IPS-15b (cell line): ENCODE data around the gene ACP3.
"Not testable (repeated sequence)": the region's sequence is repeated elsewhere in the genome, so short reads cannot be mapped to it uniquely, and the experiment has no call there.

Source experiments
- H3K27me3 ChIP-seq: one replicate; pipeline ENCODE4 v1.6.1; 2013; ENCODE audit warnings: low read length; ENCODE audit not compliant: control insufficient read depth, insufficient read depth
- H3K36me3 ChIP-seq: one replicate; pipeline ENCODE4 v1.6.1; 2013; ENCODE audit warnings: low read length; ENCODE audit not compliant: control insufficient read depth, insufficient read depth
- H3K4me1 ChIP-seq: one replicate; pipeline ENCODE4 v1.6.1; 2013; ENCODE audit warnings: mild to moderate bottlenecking, low read length; ENCODE audit not compliant: control insufficient read depth, insufficient read depth
- H3K4me3 ChIP-seq: one replicate; pipeline ENCODE4 v1.5.1; 2013; ENCODE audit warnings: low read depth, low read length
- H3K9ac ChIP-seq: one replicate; pipeline ENCODE4 v1.6.1; 2013; ENCODE audit warnings: low read depth, mild to moderate bottlenecking, low read length
- H3K9me3 ChIP-seq: one replicate; pipeline ENCODE4 v1.6.1; 2013; ENCODE audit warnings: mild to moderate bottlenecking, low read length; ENCODE audit not compliant: control insufficient read depth, insufficient read depth

The ACP3 gene

DNA sequence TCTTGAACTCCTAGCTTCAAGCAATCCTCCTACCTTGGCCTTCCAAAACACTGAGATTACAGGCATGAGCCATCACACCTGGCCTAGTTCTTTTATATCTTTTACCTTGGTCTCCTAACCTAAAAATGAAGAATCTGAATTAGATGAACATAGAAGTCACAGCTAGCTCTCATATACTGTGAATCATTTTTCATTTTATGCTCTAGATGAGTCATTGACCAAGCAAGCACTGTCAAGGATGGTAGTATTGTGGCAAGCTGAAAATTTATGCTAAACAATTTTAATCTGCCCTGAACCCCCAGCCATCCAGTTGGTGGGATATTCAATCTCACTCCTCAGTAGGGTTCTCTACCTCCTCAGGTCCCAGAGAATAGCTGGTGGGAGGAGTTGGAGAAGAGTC, 51.8 kb downstream of the ACP3 start:
- H3K36me3 ChIP-seq: no peaks in the 10 kb centered on the region
- H3K4me3 ChIP-seq: no peak overlapping the region
- H3K9me3 ChIP-seq: no peaks in the 10 kb centered on the region
- H3K9ac ChIP-seq: no peak overlapping the region
- no peaks in the 10 kb centered on the region for H3K4me1 ChIP-seq
- H3K27me3 ChIP-seq: no peaks in the 10 kb centered on the region

- Histone ChIP-seq H3K4me3 (peak overlapping the region; percentile 65), H3K9ac (peak overlapping the region; percentile 54)
- H3K4me1 ChIP-seq, H3K9me3 ChIP-seq, H3K36me3 ChIP-seq, H3K27me3 ChIP-seq: not testable (repeated sequence)
Observed at GRCh38 chr3:132376945-132377354, 59.7 kb downstream of the ACP3 start.

DNA sequence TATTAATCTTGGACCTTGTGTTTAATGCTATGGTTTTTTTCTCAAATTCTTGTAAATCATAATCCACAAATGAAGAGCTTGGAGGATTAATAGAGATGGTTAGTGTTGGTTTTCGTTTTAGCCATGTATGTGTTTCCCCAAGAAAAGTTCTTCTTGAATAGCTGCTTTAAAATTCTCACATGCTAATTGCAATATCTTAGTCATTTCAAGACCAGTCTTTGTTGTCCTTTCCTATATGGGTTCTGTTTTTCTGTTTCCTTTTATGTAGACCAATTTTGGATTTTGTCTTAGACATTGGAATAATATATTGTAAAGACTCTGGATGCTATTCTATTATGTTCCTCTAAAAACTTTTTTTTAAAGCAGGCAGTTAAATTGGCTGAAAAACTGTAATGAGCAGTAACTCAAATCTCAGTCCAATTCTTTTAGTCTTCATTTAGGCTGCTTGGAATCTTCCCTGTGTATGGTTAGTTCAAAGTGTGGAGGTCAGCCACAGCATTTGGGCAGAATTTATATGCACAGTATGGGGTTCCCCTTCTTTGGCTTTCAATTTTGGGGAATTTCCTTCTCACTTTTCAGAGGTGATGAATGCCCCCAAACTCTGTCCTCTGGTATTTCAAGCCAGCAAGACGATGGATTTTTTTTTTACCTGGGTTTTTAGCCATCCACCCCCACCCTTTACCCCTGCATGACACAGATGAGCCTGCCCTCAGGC, 61.0 kb downstream of the ACP3 start:
- H3K4me1 ChIP-seq: peaks cover 17% of the 10 kb centered on the region
- no peaks in the 10 kb centered on the region for H3K27me3 ChIP-seq
- H3K9me3 ChIP-seq: no peaks in the 10 kb centered on the region
- no peaks in the 10 kb centered on the region for H3K36me3 ChIP-seq
- H3K4me3 ChIP-seq: no peak overlapping the region
- H3K9ac ChIP-seq: no peak overlapping the region

- no peaks in the 10 kb centered on the region for H3K27me3 ChIP-seq
Observed at GRCh38 chr3:132378846-132379245, 61.6 kb downstream of the ACP3 start.

DNA sequence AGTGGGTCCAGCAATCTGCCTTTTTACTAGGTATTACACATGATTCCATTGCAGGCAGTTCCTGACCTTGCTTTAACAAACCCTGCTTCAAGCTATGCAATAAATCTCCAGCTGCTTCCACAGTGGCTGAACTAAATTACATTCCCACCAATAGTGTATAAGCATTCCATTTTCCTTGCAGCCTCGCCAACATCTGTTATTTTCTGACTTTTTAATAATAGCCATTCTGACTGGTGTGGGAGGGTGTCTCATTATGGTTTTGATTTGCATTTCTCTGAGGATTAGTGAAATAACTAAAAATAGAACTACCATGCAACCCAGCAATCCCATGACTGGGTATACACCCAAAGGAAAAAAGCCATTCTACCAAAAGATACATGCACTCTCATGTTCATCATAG, 63.7 kb downstream of the ACP3 start:
- H3K9ac ChIP-seq: no peak overlapping the region
- H3K27me3 ChIP-seq: no peaks in the 10 kb centered on the region
- H3K9me3 ChIP-seq: peaks cover 3% of the 10 kb centered on the region
- H3K4me1 ChIP-seq: peaks cover 18% of the 10 kb centered on the region
- no peak overlapping the region for H3K4me3 ChIP-seq
- H3K36me3 ChIP-seq: no peaks in the 10 kb centered on the region

More at GRCh38 chr3:132378846-132379245, 61.6 kb downstream of the ACP3 start:
- H3K36me3 ChIP-seq: no peaks in the 10 kb centered on the region
- H3K4me3 ChIP-seq: no peak overlapping the region
- H3K4me1 ChIP-seq: peaks cover 18% of the 10 kb centered on the region
- H3K9ac ChIP-seq: no peak overlapping the region
- peaks cover 3% of the 10 kb centered on the region for H3K9me3 ChIP-seq

DNA sequence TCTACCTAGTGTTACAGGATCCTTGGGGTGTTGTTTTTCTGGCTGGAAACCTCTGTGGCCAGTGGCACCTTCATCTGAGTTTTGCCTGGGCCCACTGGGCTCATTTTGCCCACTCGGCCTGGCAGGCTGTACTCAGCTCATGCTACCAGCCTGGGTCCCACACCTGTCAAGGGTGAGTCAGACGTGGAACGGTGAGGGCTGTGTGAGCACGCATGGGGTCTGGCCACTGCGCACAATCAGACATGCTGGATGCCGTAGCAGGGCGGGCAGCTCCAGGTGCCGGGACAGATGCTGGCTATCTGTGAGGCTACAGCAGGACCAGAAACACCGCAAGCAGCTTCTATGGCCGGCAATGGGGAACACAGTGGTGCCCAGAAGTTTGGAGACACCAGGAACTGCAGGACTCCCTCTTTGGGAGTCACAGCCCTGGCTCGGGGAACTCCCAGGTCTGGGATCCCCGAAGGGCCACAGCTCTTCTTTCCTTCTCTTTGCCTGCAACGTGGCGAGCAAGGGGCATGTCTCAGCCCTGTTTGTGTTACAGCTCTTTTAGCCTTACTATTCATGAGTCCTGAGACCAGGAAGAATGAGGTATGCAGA, 64.2 kb downstream of the ACP3 start:
- Histone ChIP-seq H3K9ac (no peak overlapping the region), H3K4me1 (peaks cover 18% of the 10 kb centered on the region), H3K4me3 (peak overlapping the region; percentile 5), H3K27me3 (no peaks in the 10 kb centered on the region), H3K9me3 (peaks cover 3% of the 10 kb centered on the region), H3K36me3 (no peaks in the 10 kb centered on the region)

- Histone ChIP-seq H3K9me3 (peaks cover 3% of the 10 kb centered on the region), H3K36me3 (no peaks in the 10 kb centered on the region), H3K4me1 (peaks cover 18% of the 10 kb centered on the region), H3K4me3 (peak overlapping the region; percentile 43), H3K27me3 (no peaks in the 10 kb centered on the region), H3K9ac (no peak overlapping the region)
Observed at GRCh38 chr3:132382267-132382666, 65.1 kb downstream of the ACP3 start.

DNA sequence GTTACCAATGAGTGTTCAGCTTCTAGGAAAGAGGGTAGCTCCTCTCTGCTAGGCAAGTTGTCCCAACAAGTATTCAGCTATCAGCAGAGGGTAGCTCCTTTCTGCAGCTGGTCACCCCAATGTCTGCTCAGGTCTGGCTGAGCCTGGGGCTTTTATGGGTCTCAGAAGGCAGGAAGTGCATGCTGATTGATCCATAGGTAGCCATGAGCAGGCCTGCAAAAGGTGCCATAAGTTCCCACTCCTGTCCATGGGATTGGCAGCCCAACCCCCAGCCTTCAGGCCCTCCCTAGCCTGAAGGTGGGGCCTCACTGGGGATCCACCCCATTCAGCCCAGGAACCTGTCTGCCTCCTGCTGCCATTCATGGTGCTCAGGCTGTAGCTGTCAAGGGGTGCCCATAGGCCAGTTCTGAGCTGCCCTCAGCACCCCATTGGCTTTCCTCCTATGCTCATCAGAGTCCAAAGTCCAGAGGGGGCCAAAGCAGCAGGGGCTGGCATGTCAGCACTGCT, 65.5 kb downstream of the ACP3 start:
- no peaks in the 10 kb centered on the region for H3K27me3 ChIP-seq
- peak overlapping the region; percentile 43 for H3K4me3 ChIP-seq
- H3K9ac ChIP-seq: no peak overlapping the region
- H3K9me3 ChIP-seq: peaks cover 3% of the 10 kb centered on the region
- peaks cover 18% of the 10 kb centered on the region for H3K4me1 ChIP-seq
- no peaks in the 10 kb centered on the region for H3K36me3 ChIP-seq

DNA sequence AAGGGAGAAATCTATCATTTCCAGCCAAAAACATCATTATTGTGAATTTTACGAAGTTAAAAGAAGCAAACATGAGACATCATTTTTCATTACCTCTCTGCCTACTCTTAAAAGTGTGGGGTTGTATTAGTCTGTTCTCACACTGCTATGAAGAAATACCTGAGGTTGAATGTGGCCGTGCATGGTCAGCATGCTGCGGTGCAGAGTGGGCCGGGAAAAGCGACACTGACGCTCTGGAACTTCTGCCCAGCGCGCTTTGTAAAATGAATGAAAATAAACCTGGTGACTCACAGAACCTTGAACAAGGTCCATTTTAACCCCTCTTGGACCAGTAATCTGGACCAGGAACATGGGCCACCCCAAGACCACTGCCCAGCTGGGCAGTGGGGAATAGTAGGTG, 69.1 kb downstream of the ACP3 start:
- Histone ChIP-seq H3K4me3 (no peak overlapping the region), H3K36me3 (no peaks in the 10 kb centered on the region), H3K9me3 (peaks cover 3% of the 10 kb centered on the region), H3K27me3 (no peaks in the 10 kb centered on the region), H3K9ac (no peak overlapping the region), H3K4me1 (peaks cover 18% of the 10 kb centered on the region)

- H3K9me3 ChIP-seq, H3K27me3 ChIP-seq, H3K4me1 ChIP-seq, H3K9ac ChIP-seq, H3K36me3 ChIP-seq, H3K4me3 ChIP-seq: not testable (repeated sequence)
Observed at GRCh38 chr3:132392675-132393074, 75.5 kb downstream of the ACP3 start.

DNA sequence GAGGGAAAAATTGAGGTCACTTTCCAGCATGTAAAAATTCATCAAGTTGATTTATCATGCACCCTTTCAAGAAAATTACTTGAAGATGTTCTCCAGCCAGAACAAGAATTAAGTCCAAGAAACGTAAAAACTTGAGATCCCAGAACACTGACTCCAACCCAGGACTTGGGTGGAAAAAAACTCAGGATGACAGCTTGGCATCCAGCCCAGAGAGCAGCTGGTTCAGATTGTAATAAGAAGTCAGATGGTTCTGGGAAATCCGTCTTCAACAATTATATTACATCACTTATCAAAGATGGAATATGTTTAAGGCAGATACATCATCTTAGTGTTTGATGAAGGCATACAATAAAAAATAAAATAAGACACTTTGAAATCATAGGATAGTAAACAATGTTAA, 77.1 kb downstream of the ACP3 start:
- H3K36me3 ChIP-seq: no peaks in the 10 kb centered on the region
- no peaks in the 10 kb centered on the region for H3K9me3 ChIP-seq
- peaks cover 2% of the 10 kb centered on the region for H3K4me1 ChIP-seq
- no peaks in the 10 kb centered on the region for H3K27me3 ChIP-seq
- no peak overlapping the region for H3K9ac ChIP-seq
- H3K4me3 ChIP-seq: no peak overlapping the region

GRCh38 chr3:132395126-132395525, 77.9 kb downstream of the ACP3 start:
- H3K9me3 ChIP-seq: no peaks in the 10 kb centered on the region
- no peak overlapping the region for H3K4me3 ChIP-seq
- H3K9ac ChIP-seq: no peak overlapping the region
- no peaks in the 10 kb centered on the region for H3K27me3 ChIP-seq
- H3K4me1 ChIP-seq: peaks cover 2% of the 10 kb centered on the region
- no peaks in the 10 kb centered on the region for H3K36me3 ChIP-seq
